PC-9 (cell line): ENCODE measurements around the gene CDH26.

Source experiments
- EZH2 ChIP-seq: fragments of 200-600 bp; sonication (generic); IDR thresholded peaks from 2 replicates; pipeline ENCODE4 v1.8.0; 2017; ENCODE audit warnings: antibody characterized with exemption, low read depth
- TF ChIP-seq, protein P1 (sequence below): fragments of 200-600 bp; sonication (generic); conservative IDR thresholded peaks from 2 replicates; pipeline ENCODE4 v1.6.1; 2017; ENCODE audit warnings: mixed run types, antibody characterized with exemption, mild to moderate bottlenecking, moderate library complexity

DNA sequence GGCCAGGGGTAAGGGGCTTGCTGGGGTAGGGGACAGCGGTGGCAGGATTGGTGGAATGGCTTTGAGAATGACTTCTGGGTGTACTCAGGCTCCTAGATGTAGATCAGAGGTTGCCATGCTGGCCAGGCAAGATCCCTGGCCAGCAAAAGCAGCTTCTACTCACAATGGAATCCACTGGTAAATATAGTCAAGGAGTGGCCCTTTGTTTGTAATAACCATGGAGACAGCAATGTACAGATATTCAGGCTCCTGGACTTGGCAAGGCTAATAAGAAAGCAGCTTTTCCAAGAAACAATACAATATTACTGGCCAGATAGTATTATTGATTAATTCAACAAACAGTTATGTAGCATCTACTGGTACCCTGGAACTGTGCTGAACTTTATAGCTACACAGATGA is 37.9 kb downstream of the CDH26 start:
- TF ChIP-seq, protein P1, sequence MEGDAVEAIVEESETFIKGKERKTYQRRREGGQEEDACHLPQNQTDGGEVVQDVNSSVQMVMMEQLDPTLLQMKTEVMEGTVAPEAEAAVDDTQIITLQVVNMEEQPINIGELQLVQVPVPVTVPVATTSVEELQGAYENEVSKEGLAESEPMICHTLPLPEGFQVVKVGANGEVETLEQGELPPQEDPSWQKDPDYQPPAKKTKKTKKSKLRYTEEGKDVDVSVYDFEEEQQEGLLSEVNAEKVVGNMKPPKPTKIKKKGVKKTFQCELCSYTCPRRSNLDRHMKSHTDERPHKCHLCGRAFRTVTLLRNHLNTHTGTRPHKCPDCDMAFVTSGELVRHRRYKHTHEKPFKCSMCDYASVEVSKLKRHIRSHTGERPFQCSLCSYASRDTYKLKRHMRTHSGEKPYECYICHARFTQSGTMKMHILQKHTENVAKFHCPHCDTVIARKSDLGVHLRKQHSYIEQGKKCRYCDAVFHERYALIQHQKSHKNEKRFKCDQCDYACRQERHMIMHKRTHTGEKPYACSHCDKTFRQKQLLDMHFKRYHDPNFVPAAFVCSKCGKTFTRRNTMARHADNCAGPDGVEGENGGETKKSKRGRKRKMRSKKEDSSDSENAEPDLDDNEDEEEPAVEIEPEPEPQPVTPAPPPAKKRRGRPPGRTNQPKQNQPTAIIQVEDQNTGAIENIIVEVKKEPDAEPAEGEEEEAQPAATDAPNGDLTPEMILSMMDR, result no peak
- TF ChIP-seq EZH2, result no peak
